GM12864 (cell line): ENCODE data around the gene ARID5A.
A peak's percentile ranks its signal among the peaks of the same experiment; 100 is the strongest.

Source experiments
- DNase-seq: peaks from one replicate; pipeline ENCODE4 v3.0.0-alpha.2; 2011; ENCODE audit warnings: low read depth
- H3K4me3 ChIP-seq: 2 replicates; pipeline ENCODE4 v1.5.1; 2011; ENCODE audit warnings: mild to moderate bottlenecking, low read depth, low read length, control low read depth
- TF ChIP-seq, protein P1 (sequence below): IDR thresholded peaks from 2 replicates; pipeline ENCODE4 v1.5.1; 2011; ENCODE audit warnings: low read depth, mild to moderate bottlenecking, moderate library complexity, low read length, control low read depth, inconsistent platforms; ENCODE audit errors: missing control alignments

The ARID5A gene

DNA sequence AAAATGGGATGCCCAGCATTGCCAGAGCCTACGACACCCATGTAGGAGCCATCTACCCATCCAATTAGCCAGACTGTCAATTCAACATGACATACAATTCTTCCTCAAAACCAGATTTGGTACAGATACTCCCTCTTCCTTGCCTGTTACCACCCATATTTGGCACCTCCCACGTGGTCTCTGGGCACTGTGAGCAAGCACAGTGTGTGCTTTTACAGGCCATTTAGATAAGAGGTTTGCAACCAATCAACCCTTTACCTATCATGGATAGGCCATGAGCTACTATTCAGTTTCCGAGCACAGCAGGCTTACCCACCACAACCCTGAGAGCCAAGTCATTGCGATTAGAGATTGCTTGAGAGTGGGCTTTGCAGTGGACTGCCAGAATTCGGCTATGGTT lies 40.9 kb downstream of the ARID5A start:
- TF ChIP-seq, protein P1, sequence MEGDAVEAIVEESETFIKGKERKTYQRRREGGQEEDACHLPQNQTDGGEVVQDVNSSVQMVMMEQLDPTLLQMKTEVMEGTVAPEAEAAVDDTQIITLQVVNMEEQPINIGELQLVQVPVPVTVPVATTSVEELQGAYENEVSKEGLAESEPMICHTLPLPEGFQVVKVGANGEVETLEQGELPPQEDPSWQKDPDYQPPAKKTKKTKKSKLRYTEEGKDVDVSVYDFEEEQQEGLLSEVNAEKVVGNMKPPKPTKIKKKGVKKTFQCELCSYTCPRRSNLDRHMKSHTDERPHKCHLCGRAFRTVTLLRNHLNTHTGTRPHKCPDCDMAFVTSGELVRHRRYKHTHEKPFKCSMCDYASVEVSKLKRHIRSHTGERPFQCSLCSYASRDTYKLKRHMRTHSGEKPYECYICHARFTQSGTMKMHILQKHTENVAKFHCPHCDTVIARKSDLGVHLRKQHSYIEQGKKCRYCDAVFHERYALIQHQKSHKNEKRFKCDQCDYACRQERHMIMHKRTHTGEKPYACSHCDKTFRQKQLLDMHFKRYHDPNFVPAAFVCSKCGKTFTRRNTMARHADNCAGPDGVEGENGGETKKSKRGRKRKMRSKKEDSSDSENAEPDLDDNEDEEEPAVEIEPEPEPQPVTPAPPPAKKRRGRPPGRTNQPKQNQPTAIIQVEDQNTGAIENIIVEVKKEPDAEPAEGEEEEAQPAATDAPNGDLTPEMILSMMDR = no peak
- DNase-seq = no peak
- no peak overlapping the region for H3K4me3 ChIP-seq

DNA sequence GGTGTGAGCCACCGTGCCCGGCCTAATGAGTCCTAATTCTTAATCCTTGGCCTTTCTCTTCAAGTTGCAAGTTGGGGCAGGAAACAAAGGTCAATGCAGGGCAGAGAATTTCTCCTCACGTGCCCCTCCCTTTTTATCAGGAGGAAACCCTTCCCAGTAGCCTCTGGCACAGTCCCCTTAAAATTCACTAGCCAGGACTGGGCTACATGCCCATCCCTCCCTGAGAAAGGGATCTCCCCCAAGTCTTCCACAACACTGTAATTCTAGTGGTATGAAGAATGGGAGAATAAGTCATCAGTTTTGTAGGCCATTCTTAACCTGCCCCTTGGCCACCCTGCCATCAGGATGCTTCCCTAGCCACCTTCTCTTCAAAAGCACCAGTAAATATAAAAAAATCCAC lies 42.2 kb downstream of the ARID5A start:
- no peak for DNase-seq
- TF ChIP-seq, protein P1 = no peak
- no peak overlapping the region for H3K4me3 ChIP-seq

DNA sequence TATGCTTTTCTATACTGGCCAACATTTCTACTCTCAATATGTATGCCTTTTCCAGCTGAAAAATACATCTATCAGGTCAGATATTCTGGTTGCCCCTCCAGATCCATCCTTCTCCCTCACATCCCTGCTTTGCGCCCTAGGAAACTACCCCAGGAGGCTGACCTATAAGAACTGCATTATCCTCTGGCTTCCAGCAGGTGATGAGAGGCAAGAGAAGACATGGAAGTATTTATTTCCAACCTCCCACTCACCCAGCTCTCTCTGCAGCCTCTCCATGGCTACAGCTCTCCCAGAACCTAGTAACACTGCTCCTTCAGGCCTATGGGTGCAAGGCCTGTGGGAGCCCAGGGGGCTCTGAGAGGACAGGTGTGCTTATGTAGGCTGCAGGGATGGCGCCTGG lies 42.9 kb downstream of the ARID5A start:
- DNase-seq = no peak
- TF ChIP-seq, protein P1 = no peak
- H3K4me3 ChIP-seq = no peak overlapping the region

DNA sequence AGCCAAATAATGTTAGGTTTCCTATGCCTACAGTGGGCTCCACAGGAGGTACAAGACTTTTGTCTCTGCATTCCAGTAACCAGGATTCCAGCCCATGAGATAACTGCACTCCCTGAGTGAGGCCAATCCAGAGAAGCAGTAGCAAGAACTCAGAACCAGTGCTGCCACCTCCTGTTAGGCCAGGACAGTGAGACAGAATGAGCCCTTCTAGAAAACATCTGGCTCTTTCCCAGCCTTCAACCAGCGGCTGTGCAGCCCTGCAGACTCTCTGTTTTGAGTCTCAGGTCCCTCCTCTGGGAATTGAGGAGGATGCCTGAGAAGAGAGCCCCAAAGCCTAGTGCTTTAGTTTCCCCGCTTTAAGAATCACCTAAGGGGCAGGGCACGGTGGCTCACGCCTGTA lies 44.2 kb downstream of the ARID5A start:
- no peak overlapping the region for H3K4me3 ChIP-seq
- DNase-seq = no peak
- TF ChIP-seq, protein P1 = peak; percentile 33

DNA sequence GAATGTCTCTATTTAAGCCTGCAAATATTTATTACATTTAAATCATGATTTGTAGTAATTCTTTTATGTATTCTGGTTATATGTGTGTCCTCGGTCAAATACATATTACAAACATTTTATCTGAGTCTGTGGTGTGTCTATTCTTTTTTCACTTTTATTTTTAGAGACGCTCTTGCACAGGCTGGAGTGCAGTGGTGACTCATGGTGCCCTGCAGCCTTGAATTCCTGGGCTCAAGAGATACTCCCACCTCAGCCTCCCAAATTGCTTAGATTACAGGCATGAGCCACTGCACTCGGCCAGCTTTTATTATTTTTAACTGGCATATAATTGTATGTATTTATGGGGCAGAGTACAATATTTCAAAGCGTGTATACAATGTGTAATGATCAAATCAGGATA lies 47.5 kb downstream of the ARID5A start:
- no peak for DNase-seq
- no peak overlapping the region for H3K4me3 ChIP-seq
- TF ChIP-seq, protein P1 = no peak

DNA sequence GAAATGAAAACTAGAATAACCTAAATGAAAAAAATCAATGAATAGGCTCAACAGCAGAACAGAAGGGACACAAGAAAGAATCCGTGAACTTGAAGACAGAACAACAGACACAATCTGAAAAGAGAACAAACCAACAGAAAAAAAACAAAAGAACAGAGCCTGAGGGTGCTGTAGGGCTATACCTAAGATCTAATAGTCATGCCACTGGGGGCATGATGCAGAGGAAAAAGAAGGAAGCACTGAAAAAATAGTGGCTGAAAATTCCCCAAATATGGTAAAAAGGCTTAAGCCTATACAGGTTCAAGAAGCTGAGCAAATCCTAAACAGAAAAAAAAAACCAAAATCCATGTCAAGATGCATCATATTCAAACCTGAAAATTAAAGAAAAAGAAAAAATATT lies 51.3 kb downstream of the ARID5A start:
- no peak overlapping the region for H3K4me3 ChIP-seq
- no peak for DNase-seq
- TF ChIP-seq, protein P1 = no peak

DNA sequence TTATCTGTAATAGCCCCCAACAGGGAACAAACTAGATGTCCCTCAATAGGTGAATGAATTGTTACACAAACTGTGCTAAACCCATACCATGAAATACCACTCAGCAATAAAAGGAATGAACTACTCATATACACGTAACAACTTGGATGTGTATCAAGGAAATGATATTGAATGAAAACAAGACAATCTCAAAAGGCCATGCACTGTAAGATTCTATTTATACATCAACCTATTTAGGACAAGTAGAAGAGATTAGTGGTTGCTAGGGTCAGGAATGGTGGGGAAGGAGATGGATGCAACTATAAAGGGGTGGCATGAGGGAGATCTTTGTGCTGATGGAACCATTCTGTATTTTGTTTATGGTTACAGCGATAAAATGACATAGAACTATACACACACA lies 54.5 kb downstream of the ARID5A start:
- TF ChIP-seq, protein P1 = no peak
- no peak overlapping the region for H3K4me3 ChIP-seq
- no peak for DNase-seq
